H1 (cell line): ENCODE measurements around the gene TTBK1. TPM values are rescaled to one million over a fixed set of nuclear protein-coding genes. Genes with fewer than 3 reads are reported as not detected.

Experiments
- CTCF ChIA-PET: fragments of 300-600 bp; sonication (Branson Sonifier 250); formaldehyde crosslinking; loops from one replicate; lab custom pipeline; 2021; ENCODE audit not compliant: partially characterized antibody; lab: Charles Lee
- POLR2A ChIA-PET: fragments of 300-600 bp; sonication (Branson Sonifier 250); formaldehyde crosslinking; loops from one replicate; lab custom pipeline; 2021; ENCODE audit warnings: inconsistent platforms; ENCODE audit not compliant: partially characterized antibody; lab: Charles Lee
- DNase-seq, 2 experiments: peaks; one replicate each; pipeline versions ENCODE4 v3.0.0 to v3.0.0-alpha.2; 2010 to 2022; ENCODE audit warnings: low spot score in 2 of 2, low read depth in 1 of 2, mixed read lengths in 1 of 2
- FAIRE-seq: peaks from 2 replicates; lab custom pipeline; 2011; peaks lifted over from hg19 to GRCh38; lab: Jason Lieb, UNC
- H2AFZ ChIP-seq: 2 replicates; pipeline ENCODE4 v1.8.1; 2012; ENCODE audit warnings: low read length, inconsistent platforms
- H2AK5ac ChIP-seq: 2 replicates; pipeline ENCODE4 v1.6.1; 2013; ENCODE audit warnings: low read depth, low read length
- H2BK120ac ChIP-seq: replicated peaks from 2 replicates; pipeline ENCODE3; 2013; ENCODE audit warnings: low read depth, low read length, inconsistent platforms
- H2BK12ac ChIP-seq: 2 replicates; pipeline ENCODE4 v1.6.1; 2013; ENCODE audit warnings: low read depth, low read length
- H2BK15ac ChIP-seq: 2 replicates; pipeline ENCODE4 v1.6.1; 2013; ENCODE audit warnings: low read length
- H2BK20ac ChIP-seq: 2 replicates; pipeline ENCODE4 v1.6.1; 2013; ENCODE audit warnings: low read length
- H2BK5ac ChIP-seq: 2 replicates; pipeline ENCODE4 v1.6.1; 2013; ENCODE audit warnings: low read depth, low read length
- H3K14ac ChIP-seq: 2 replicates; pipeline ENCODE4 v1.6.1; 2013; ENCODE audit warnings: inconsistent platforms; ENCODE audit not compliant: insufficient read length
- H3K18ac ChIP-seq: 2 replicates; pipeline ENCODE4 v1.6.1; 2013; ENCODE audit warnings: low read length; ENCODE audit errors: extremely low read depth
- H3K23ac ChIP-seq: 2 replicates; pipeline ENCODE4 v1.6.1; 2013; ENCODE audit warnings: inconsistent platforms; ENCODE audit not compliant: insufficient read length
- H3K23me2 ChIP-seq: 2 replicates; pipeline ENCODE4 v1.6.1; 2013; ENCODE audit warnings: low read depth, low read length
- H3K27ac ChIP-seq: 2 replicates; pipeline ENCODE4 v1.6.1; 2011; ENCODE audit warnings: low read depth, low read length, inconsistent platforms
- H3K27me3 ChIP-seq, 4 experiments: replicated peaks in 1 of 4; 1 replicate in 1 of 4; 2 replicates in 3 of 4; pipeline versions ENCODE4 v1.6.1 to v1.8.1; 2011 to 2013; ENCODE audit warnings: low read length in 3 of 4, mild to moderate bottlenecking in 3 of 4, inconsistent platforms in 2 of 4, mixed read lengths in 2 of 4, moderate library complexity in 1 of 4; ENCODE audit not compliant: control insufficient read depth in 3 of 4, insufficient read depth in 3 of 4; ENCODE audit errors: extremely low read depth in 1 of 4
- H3K36me3 ChIP-seq, 4 experiments: 2 replicates each; pipeline versions ENCODE4 v1.6.1 to v1.8.1; 2011 to 2013; ENCODE audit warnings: mild to moderate bottlenecking in 4 of 4, low read length in 3 of 4, moderate library complexity in 2 of 4, control low read depth in 1 of 4, inconsistent platforms in 1 of 4; ENCODE audit not compliant: insufficient read depth in 4 of 4, control insufficient read depth in 2 of 4
- H3K4ac ChIP-seq: replicated peaks from 2 replicates; pipeline ENCODE3; 2013; ENCODE audit warnings: low read length, low read depth, mixed read lengths, inconsistent platforms; ENCODE audit not compliant: insufficient read length
- H3K4me1 ChIP-seq, 4 experiments: replicated peaks in 1 of 4; 1 replicate in 1 of 4; 2 replicates in 3 of 4; pipeline versions ENCODE4 v1.6.1 to v1.8.1; 2011 to 2013; ENCODE audit warnings: low read length in 3 of 4, inconsistent platforms in 2 of 4, mixed read lengths in 1 of 4; ENCODE audit not compliant: insufficient read depth in 4 of 4, control insufficient read depth in 3 of 4
- H3K4me2 ChIP-seq, 2 experiments: 2 replicates each; pipeline versions ENCODE4 v1.6.1 to v1.8.1; 2011 to 2013; ENCODE audit warnings: low read depth in 2 of 2, low read length in 2 of 2, control low read depth in 1 of 2, inconsistent platforms in 1 of 2, mild to moderate bottlenecking in 1 of 2; ENCODE audit not compliant: insufficient read depth in 1 of 2
- H3K4me3 ChIP-seq, 4 experiments: fragments of 200-600, 300-600 bp in 1 of 4; sonication (generic), shearing (Covaris generic), sonication (Bioruptor Twin) in 1 of 4; 2 replicates each; pipeline versions ENCODE4 v1.5.1 to v1.8.1; 2011 to 2016; ENCODE audit warnings: low read length in 4 of 4, low read depth in 3 of 4, control low read depth in 2 of 4, inconsistent platforms in 2 of 4, mild to moderate bottlenecking in 2 of 4, mixed read lengths in 1 of 4, moderate library complexity in 1 of 4; ENCODE audit not compliant: insufficient read depth in 2 of 4; ENCODE audit errors: extremely low read depth in 1 of 4
- H3K56ac ChIP-seq: replicated peaks from 2 replicates; pipeline ENCODE3; 2013; ENCODE audit warnings: low read depth, mild to moderate bottlenecking, mixed read lengths, low read length, inconsistent platforms; ENCODE audit not compliant: insufficient read length
- H3K79me1 ChIP-seq: 2 replicates; pipeline ENCODE4 v1.6.1; 2013; ENCODE audit warnings: low read depth, low read length, control low read depth
- H3K79me2 ChIP-seq, 2 experiments: 2 replicates each; pipeline versions ENCODE4 v1.6.1 to v1.8.1; 2012 to 2013; ENCODE audit warnings: low read length in 2 of 2, mild to moderate bottlenecking in 2 of 2, inconsistent platforms in 1 of 2; ENCODE audit not compliant: insufficient read depth in 2 of 2, control insufficient read depth in 1 of 2
- H3K9ac ChIP-seq, 4 experiments: replicated peaks in 1 of 4; 1 replicate in 1 of 4; 2 replicates in 3 of 4; pipeline versions ENCODE4 v1.6.1 to v1.8.1; 2011 to 2013; ENCODE audit warnings: low read depth in 3 of 4, low read length in 3 of 4, control low read depth in 2 of 4, mild to moderate bottlenecking in 2 of 4, moderate library complexity in 2 of 4, inconsistent platforms in 1 of 4; ENCODE audit errors: extremely low read depth in 1 of 4
- H3K9me3 ChIP-seq, 2 experiments: 2 replicates each; pipeline versions ENCODE4 v1.6.1 to v1.8.1; 2012 to 2013; ENCODE audit warnings: mild to moderate bottlenecking in 2 of 2, moderate library complexity in 2 of 2, control low read depth in 1 of 2, inconsistent platforms in 1 of 2, low read depth in 1 of 2, low read length in 1 of 2, mixed read lengths in 1 of 2; ENCODE audit not compliant: insufficient read depth in 2 of 2
- H4K20me1 ChIP-seq, 2 experiments: replicated peaks in 1 of 2; 2 replicates each; pipeline versions ENCODE3 to v1.8.1; 2011 to 2013; ENCODE audit warnings: inconsistent platforms in 2 of 2, low read length in 2 of 2, mild to moderate bottlenecking in 1 of 2; ENCODE audit not compliant: insufficient read depth in 2 of 2, control insufficient read depth in 1 of 2
- H4K5ac ChIP-seq: 2 replicates; pipeline ENCODE4 v1.6.1; 2013; ENCODE audit warnings: low read length, low read depth, mixed read lengths, inconsistent platforms; ENCODE audit not compliant: insufficient read length
- H4K8ac ChIP-seq: 2 replicates; pipeline ENCODE4 v1.8.0; 2013; ENCODE audit warnings: mild to moderate bottlenecking, moderate library complexity, low read length, inconsistent platforms; ENCODE audit not compliant: insufficient read depth; ENCODE audit errors: extremely low read depth
- H4K91ac ChIP-seq: replicated peaks from 2 replicates; pipeline ENCODE3; 2013; ENCODE audit warnings: low read length, mixed read lengths, inconsistent platforms; ENCODE audit not compliant: insufficient read length
- CTBP2 ChIP-seq: IDR thresholded peaks from 2 replicates; pipeline ENCODE4 v1.7.0; 2011; ENCODE audit warnings: borderline replicate concordance, mild to moderate bottlenecking, moderate library complexity, mixed read lengths, low read length; ENCODE audit not compliant: insufficient read depth, insufficient read length
- WGBS, 2 experiments: shearing (Covaris generic) in 1 of 2; methylation state at CpG; one replicate each; pipeline versions ENCODE4 v1.1.6 to v1.1.7; 2013 to 2015; ENCODE audit warnings: low lambda C conversion rate in 2 of 2, mixed read lengths in 2 of 2, inconsistent platforms in 1 of 2, low coverage in 1 of 2, missing lambda C conversion rate in 1 of 2; ENCODE audit not compliant: insufficient replicate concordance in 2 of 2, insufficient coverage in 1 of 2, insufficient read length in 1 of 2; ENCODE audit errors: extremely low coverage in 1 of 2, missing lambda C conversion rate in 1 of 2; 5-methylcytosine and 5-hydroxymethylcytosine counted together
- polyA plus RNA-seq, 7 experiments: library from polyadenylated mRNA; depleted of rRNA in 3 of 7; stranded (reverse) in 5 of 7; unstranded in 2 of 7; fragments of >200 nt in 5 of 7; fragments of 200-250 nt in 2 of 7; gene quantifications; 1 replicate in 5 of 7; 2 replicates in 1 of 7; 4 replicates in 1 of 7; pipeline versions ENCODE4 v1.2.1 to v1.2.3, GENCODE V29; 2011 to 2013; ENCODE audit warnings: missing spikeins in 2 of 7, mixed read lengths in 2 of 7
- total RNA-seq: library from RNA; stranded (reverse); fragmentation: NEBNext Ultra II Directional; extraction: Animal tissue kit (Norgen Biotek cat#: 25700); gene quantifications from 2 replicates; pipeline ENCODE4 v1.2.1, GENCODE V29; 2021

Gene TTBK1
- total and polyA plus RNA-seq, 2 of the 8 experiments (the other 6 are each of a cell fraction or from before 2014, with no cell fraction given): 0.53 to 1.6 TPM

DNA sequence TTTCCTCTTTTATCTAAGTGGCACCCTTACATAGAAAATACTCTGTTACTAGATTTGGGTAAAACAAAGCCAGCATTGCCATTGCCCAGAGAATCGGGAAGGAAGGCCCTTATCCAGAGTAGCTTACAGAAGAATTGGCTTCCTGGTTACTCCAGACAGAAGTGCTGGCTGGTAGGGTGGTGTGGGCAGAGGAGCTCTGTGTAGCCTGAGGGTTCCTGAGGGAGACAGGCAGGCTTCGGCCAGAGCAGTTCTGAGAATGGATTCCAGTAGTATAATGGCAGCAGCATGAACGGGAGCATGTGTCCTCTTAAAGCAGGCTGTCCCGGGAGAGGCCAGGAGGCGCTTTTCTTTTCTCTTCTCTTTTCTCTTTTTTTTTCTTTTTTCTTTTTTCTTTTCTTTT, 49.4 kb upstream of the TTBK1 start:
- peaks cover 2% of the 10 kb centered on the region; the same call in 1 of the 2 replicates for H3K23me2 ChIP-seq
- ChIA-PET CTCF (interaction anchor here (0.7 kb wide), 2 partner anchors 45 to 70 kb away, joined by 4 read pairs; no protein-coding TSS in a partner anchor), POLR2A (interaction anchor here (0.7 to 3.5 kb wide), 5 partner anchors 8 to 111 kb away, joined by 3 to 19 read pairs (median 3); partner anchors contain the start of gene CUL9)
- no peak overlapping the region for H3K23ac ChIP-seq
- no peak overlapping the region for H2BK20ac ChIP-seq
- no peak overlapping the region for H3K27ac ChIP-seq
- no peaks in the 10 kb centered on the region for H3K36me3 ChIP-seq
- no peak overlapping the region for H3K4me3 ChIP-seq
- no peaks in the 10 kb centered on the region for H3K27me3 ChIP-seq
- H4K8ac ChIP-seq: no peak overlapping the region
- no peak overlapping the region for H2BK5ac ChIP-seq
- no peak overlapping the region for H2AK5ac ChIP-seq
- H3K18ac ChIP-seq: no peak overlapping the region
- FAIRE-seq: no peak
- DNase-seq: no peak
- no peak overlapping the region for H2BK15ac ChIP-seq
- no peak overlapping the region for H3K9ac ChIP-seq
- H2BK120ac ChIP-seq: no peak overlapping the region
- H2BK12ac ChIP-seq: no peak overlapping the region
- no peak overlapping the region for H3K4me2 ChIP-seq
- no peak overlapping the region for H3K56ac ChIP-seq
- no peak overlapping the region for H4K5ac ChIP-seq
- no peak overlapping the region for H2AFZ ChIP-seq
- H3K79me1 ChIP-seq: no peaks in the 10 kb centered on the region
- no peaks in the 10 kb centered on the region for H3K9me3 ChIP-seq
- no peaks in the 10 kb centered on the region for H4K20me1 ChIP-seq
- no peaks in the 10 kb centered on the region for H3K79me2 ChIP-seq
- WGBS, 2 experiments: 90% methylated on average over 5 of the region's 5 CpGs; no CpG with 5 or more reads in 1 of the 2 experiments
- no peak overlapping the region for H3K4ac ChIP-seq
- no peak overlapping the region for H3K14ac ChIP-seq
- H3K4me1 ChIP-seq: no peaks in the 10 kb centered on the region
- no peak overlapping the region for H4K91ac ChIP-seq
- TF ChIP-seq CTBP2: no peak
